HCT116 (cell line): ENCODE results near the gene TSPAN31.

ENCODE experiments used
- ELF1 ChIP-seq: IDR thresholded peaks from 2 replicates; pipeline ENCODE4 v1.6.1; 2012; ENCODE audit warnings: low read depth, borderline replicate concordance
- YY1 ChIP-seq: IDR thresholded peaks from 2 replicates; pipeline ENCODE4 v1.6.1; 2011; ENCODE audit warnings: low read length, low read depth, moderate library complexity, mild to moderate bottlenecking; ENCODE audit not compliant: insufficient replicate concordance; ENCODE audit errors: extremely low read depth
- ZFX ChIP-seq: fragments of 450-650 bp; IDR thresholded peaks from 2 replicates; pipeline ENCODE4 v1.6.1; 2017
- TF ChIP-seq, protein P1 (sequence below), 3 experiments: fragments of 200-600 bp in 1 of 3; sonication (generic) in 1 of 3; IDR thresholded peaks in 2 of 3; conservative IDR thresholded peaks in 1 of 3; 2 replicates each; pipeline ENCODE4 v1.5.1; 2012 to 2017; ENCODE audit warnings: low read depth in 2 of 3, low read length in 2 of 3, antibody characterized with exemption in 1 of 3, borderline replicate concordance in 1 of 3, control low read depth in 1 of 3, mild to moderate bottlenecking in 1 of 3, mixed read lengths in 1 of 3, mixed run types in 1 of 3, moderate library complexity in 1 of 3; ENCODE audit not compliant: insufficient read depth in 1 of 3
- TF ChIP-seq, protein P2 (sequence below): IDR thresholded peaks from 2 replicates; pipeline ENCODE4 v1.6.1; 2012
- TF ChIP-seq, protein P3 (sequence below): IDR thresholded peaks from 2 replicates; pipeline ENCODE4 v1.6.1; 2012; ENCODE audit warnings: low read depth

DNA sequence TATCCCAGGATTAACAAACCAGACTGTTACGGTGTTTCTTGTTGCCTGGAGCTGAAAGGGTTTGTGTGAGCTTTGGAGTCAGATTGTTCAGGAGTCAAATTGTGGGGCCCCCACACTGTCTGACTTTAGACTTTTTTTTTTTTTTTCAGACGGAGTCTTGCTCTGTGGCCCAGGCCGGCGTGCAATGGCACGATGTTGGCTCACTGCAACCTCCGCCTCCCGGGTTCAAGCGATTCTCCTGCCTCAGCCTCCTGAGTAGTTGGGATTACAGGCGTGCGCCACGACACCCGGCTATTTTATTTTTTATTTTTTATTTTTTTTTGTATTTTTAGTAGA lies 38.6 kb downstream of the TSPAN31 start:
- TF ChIP-seq, protein P1, sequence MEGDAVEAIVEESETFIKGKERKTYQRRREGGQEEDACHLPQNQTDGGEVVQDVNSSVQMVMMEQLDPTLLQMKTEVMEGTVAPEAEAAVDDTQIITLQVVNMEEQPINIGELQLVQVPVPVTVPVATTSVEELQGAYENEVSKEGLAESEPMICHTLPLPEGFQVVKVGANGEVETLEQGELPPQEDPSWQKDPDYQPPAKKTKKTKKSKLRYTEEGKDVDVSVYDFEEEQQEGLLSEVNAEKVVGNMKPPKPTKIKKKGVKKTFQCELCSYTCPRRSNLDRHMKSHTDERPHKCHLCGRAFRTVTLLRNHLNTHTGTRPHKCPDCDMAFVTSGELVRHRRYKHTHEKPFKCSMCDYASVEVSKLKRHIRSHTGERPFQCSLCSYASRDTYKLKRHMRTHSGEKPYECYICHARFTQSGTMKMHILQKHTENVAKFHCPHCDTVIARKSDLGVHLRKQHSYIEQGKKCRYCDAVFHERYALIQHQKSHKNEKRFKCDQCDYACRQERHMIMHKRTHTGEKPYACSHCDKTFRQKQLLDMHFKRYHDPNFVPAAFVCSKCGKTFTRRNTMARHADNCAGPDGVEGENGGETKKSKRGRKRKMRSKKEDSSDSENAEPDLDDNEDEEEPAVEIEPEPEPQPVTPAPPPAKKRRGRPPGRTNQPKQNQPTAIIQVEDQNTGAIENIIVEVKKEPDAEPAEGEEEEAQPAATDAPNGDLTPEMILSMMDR (IDR thresholded peaks at IDR 0.05 in 2 of 3, conservative IDR thresholded peaks at IDR 0.05 in 1 of 3; ENCODE audit: borderline replicate concordance in 1 of 3, insufficient read depth in 1 of 3, low read depth in 2 of 3, low read length in 2 of 3): no peak
- TF ChIP-seq ELF1 (no peak), YY1 (no peak), ZFX (no peak)
- TF ChIP-seq, protein P2, sequence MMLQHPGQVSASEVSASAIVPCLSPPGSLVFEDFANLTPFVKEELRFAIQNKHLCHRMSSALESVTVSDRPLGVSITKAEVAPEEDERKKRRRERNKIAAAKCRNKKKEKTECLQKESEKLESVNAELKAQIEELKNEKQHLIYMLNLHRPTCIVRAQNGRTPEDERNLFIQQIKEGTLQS: no peak
- TF ChIP-seq, protein P3, sequence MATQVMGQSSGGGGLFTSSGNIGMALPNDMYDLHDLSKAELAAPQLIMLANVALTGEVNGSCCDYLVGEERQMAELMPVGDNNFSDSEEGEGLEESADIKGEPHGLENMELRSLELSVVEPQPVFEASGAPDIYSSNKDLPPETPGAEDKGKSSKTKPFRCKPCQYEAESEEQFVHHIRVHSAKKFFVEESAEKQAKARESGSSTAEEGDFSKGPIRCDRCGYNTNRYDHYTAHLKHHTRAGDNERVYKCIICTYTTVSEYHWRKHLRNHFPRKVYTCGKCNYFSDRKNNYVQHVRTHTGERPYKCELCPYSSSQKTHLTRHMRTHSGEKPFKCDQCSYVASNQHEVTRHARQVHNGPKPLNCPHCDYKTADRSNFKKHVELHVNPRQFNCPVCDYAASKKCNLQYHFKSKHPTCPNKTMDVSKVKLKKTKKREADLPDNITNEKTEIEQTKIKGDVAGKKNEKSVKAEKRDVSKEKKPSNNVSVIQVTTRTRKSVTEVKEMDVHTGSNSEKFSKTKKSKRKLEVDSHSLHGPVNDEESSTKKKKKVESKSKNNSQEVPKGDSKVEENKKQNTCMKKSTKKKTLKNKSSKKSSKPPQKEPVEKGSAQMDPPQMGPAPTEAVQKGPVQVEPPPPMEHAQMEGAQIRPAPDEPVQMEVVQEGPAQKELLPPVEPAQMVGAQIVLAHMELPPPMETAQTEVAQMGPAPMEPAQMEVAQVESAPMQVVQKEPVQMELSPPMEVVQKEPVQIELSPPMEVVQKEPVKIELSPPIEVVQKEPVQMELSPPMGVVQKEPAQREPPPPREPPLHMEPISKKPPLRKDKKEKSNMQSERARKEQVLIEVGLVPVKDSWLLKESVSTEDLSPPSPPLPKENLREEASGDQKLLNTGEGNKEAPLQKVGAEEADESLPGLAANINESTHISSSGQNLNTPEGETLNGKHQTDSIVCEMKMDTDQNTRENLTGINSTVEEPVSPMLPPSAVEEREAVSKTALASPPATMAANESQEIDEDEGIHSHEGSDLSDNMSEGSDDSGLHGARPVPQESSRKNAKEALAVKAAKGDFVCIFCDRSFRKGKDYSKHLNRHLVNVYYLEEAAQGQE: no peak
